KMS-11 (cell line): Measurements from ENCODE around the gene ZNF592.

ENCODE experiments used
- H2AFZ ChIP-seq: fragments of 200-600 bp; sonication (generic); 2 replicates; pipeline ENCODE4 v1.6.1; 2016; ENCODE audit warnings: antibody characterized with exemption, mixed run types, low read depth
- H3K27ac ChIP-seq: fragments of 200-600 bp; sonication (generic); 2 replicates; pipeline ENCODE4 v1.6.1; 2016; ENCODE audit warnings: mild to moderate bottlenecking, mixed run types
- H3K27me3 ChIP-seq: fragments of 200-600 bp; sonication (generic); 2 replicates; pipeline ENCODE4 v1.6.1; 2017; ENCODE audit warnings: mild to moderate bottlenecking, low read depth, mixed run types, moderate library complexity; ENCODE audit not compliant: insufficient read depth
- H3K36me3 ChIP-seq: fragments of 200-600 bp; sonication (generic); 2 replicates; pipeline ENCODE4 v1.6.1; 2017; ENCODE audit warnings: mild to moderate bottlenecking, mixed run types; ENCODE audit not compliant: insufficient read depth
- H3K4me1 ChIP-seq: fragments of 200-600 bp; sonication (generic); 2 replicates; pipeline ENCODE4 v1.6.1; 2016; ENCODE audit warnings: mild to moderate bottlenecking, low read depth, mixed run types; ENCODE audit not compliant: poor library complexity, severe bottlenecking
- H3K4me2 ChIP-seq: fragments of 200-600 bp; sonication (generic); 2 replicates; pipeline ENCODE4 v1.7.0; 2016; ENCODE audit warnings: mild to moderate bottlenecking, mixed run types
- H3K4me3 ChIP-seq: fragments of 200-600 bp; sonication (generic); IDR thresholded peaks from 2 replicates; pipeline ENCODE4 v1.6.1; 2017; ENCODE audit warnings: low read depth, low read length, mixed read lengths; ENCODE audit not compliant: insufficient read depth
- H3K79me2 ChIP-seq: fragments of 200-600 bp; sonication (generic); 2 replicates; pipeline ENCODE4 v1.6.1; 2016; ENCODE audit warnings: low read depth, mixed run types; ENCODE audit not compliant: insufficient read depth
- H3K9ac ChIP-seq: fragments of 200-600 bp; sonication (generic); 2 replicates; pipeline ENCODE4 v1.6.1; 2016; ENCODE audit warnings: mild to moderate bottlenecking, mixed run types
- H4K20me1 ChIP-seq: fragments of 200-600 bp; sonication (generic); 2 replicates; pipeline ENCODE4 v1.6.1; 2016; ENCODE audit warnings: mild to moderate bottlenecking, mixed run types; ENCODE audit not compliant: insufficient read depth
- CTCF ChIP-seq: fragments of 200-600 bp; sonication (generic); conservative IDR thresholded peaks from 2 replicates; pipeline ENCODE4 v1.6.1; 2017; ENCODE audit warnings: low read depth, mild to moderate bottlenecking, antibody characterized with exemption, low read length, moderate library complexity, mixed read lengths

The ZNF592 gene

GRCh38 chr15:84833447-84834228 lies 85.2 kb downstream of the ZNF592 start:
- no peaks in the 10 kb centered on the region for H4K20me1 ChIP-seq
- no peak overlapping the region for H3K9ac ChIP-seq
- no peak for TF ChIP-seq CTCF
- no peaks in the 10 kb centered on the region for H3K27me3 ChIP-seq
- H3K36me3 ChIP-seq, result no peaks in the 10 kb centered on the region
- no peak overlapping the region for H3K4me3 ChIP-seq
- no peaks in the 10 kb centered on the region for H3K79me2 ChIP-seq
- H3K27ac ChIP-seq, result no peak overlapping the region
- H3K4me1 ChIP-seq, result no peaks in the 10 kb centered on the region
- H3K4me2 ChIP-seq, result no peak overlapping the region
- no peak overlapping the region for H2AFZ ChIP-seq

GRCh38 chr15:84834229-84834955 lies 86.0 kb downstream of the ZNF592 start:
- Histone ChIP-seq H2AFZ (no peak overlapping the region), H3K27ac (no peak overlapping the region), H3K9ac (no peak overlapping the region), H4K20me1 (no peaks in the 10 kb centered on the region), H3K4me1 (no peaks in the 10 kb centered on the region), H3K4me2 (no peak overlapping the region), H3K36me3 (no peaks in the 10 kb centered on the region), H3K4me3 (no peak overlapping the region), H3K27me3 (no peaks in the 10 kb centered on the region), H3K79me2 (no peaks in the 10 kb centered on the region)
- no peak for TF ChIP-seq CTCF

- no peak for TF ChIP-seq CTCF
Observed at GRCh38 chr15:84834969-84835368, 86.6 kb downstream of the ZNF592 start.

GRCh38 chr15:84835661-84836337 lies 87.4 kb downstream of the ZNF592 start:
- Histone ChIP-seq H3K36me3 (no peaks in the 10 kb centered on the region), H3K79me2 (no peaks in the 10 kb centered on the region), H3K27ac (no peak overlapping the region), H3K4me3 (no peak overlapping the region), H2AFZ (no peak overlapping the region), H3K4me2 (no peak overlapping the region), H3K9ac (no peak overlapping the region), H4K20me1 (no peaks in the 10 kb centered on the region), H3K27me3 (no peaks in the 10 kb centered on the region), H3K4me1 (peaks cover 6% of the 10 kb centered on the region)
- TF ChIP-seq CTCF, result no peak

More at GRCh38 chr15:84834969-84835368, 86.6 kb downstream of the ZNF592 start:
- no peaks in the 10 kb centered on the region for H3K36me3 ChIP-seq
- no peak overlapping the region for H3K4me2 ChIP-seq
- H3K9ac ChIP-seq, result no peak overlapping the region
- no peaks in the 10 kb centered on the region for H3K4me1 ChIP-seq
- no peak overlapping the region for H3K27ac ChIP-seq
- H3K27me3 ChIP-seq, result no peaks in the 10 kb centered on the region
- H3K79me2 ChIP-seq, result no peaks in the 10 kb centered on the region
- no peak overlapping the region for H3K4me3 ChIP-seq
- no peak overlapping the region for H2AFZ ChIP-seq
- H4K20me1 ChIP-seq, result no peaks in the 10 kb centered on the region
